ENCODE measurements around the gene DCAF16.
"Not testable (repeated sequence)": the region's sequence is repeated elsewhere in the genome, so short reads cannot be mapped to it uniquely, and the experiment has no call there.

DCAF16 gene

GRCh38 chr4:17810260-17811077 is at the start of gene DCAF16, which contains the start of gene NCAPG:
Gene DCAF16 (minus strand): TSS chr4:17810757. CDS start chr4:17804141, 6,616 bp downstream.
Gene NCAPG (plus strand): TSS chr4:17810979. CDS start chr4:17811078, 99 bp downstream.
- H3K9me3 ChIP-seq (ENCODE audit: low read length) = no peaks in the 10 kb centered on the region
- peaks cover 29% of the 10 kb centered on the region for H3K4me1 ChIP-seq (ENCODE audit: insufficient read depth, low read length)
- peaks cover 40% of the 10 kb centered on the region for H3K36me3 ChIP-seq (ENCODE audit: insufficient read depth, low read length)
- peak within 1 kb of the TSS; percentile 87 for H3K4me3 ChIP-seq (ENCODE audit: low read length)
- no peaks in the 10 kb centered on the region for H3K27me3 ChIP-seq (ENCODE audit: insufficient read depth, low read length)
- peak within 1 kb of the TSS; percentile 96 for H2AFZ ChIP-seq (ENCODE audit: low read depth, low read length)

GRCh38 chr4:17859793-17860406 is 49.3 kb upstream of the DCAF16 start:
- Histone ChIP-seq H3K36me3 (ENCODE audit: insufficient read depth, low read length) (no peaks in the 10 kb centered on the region), H3K27me3 (ENCODE audit: insufficient read depth, low read length) (no peaks in the 10 kb centered on the region), H3K4me1 (ENCODE audit: insufficient read depth, low read length) (no peaks in the 10 kb centered on the region)

GRCh38 chr4:17854036-17854435 is 43.5 kb upstream of the DCAF16 start:
- H3K27me3 ChIP-seq (ENCODE audit: insufficient read depth, low read length) = no peaks in the 10 kb centered on the region
- H2AFZ ChIP-seq (ENCODE audit: low read depth, low read length) = no peak overlapping the region
- no peak overlapping the region for H3K4me3 ChIP-seq (ENCODE audit: low read length)
- no peaks in the 10 kb centered on the region for H3K4me1 ChIP-seq (ENCODE audit: insufficient read depth, low read length)
- H3K9me3 ChIP-seq (ENCODE audit: low read length) = no peaks in the 10 kb centered on the region
- H3K36me3 ChIP-seq (ENCODE audit: insufficient read depth, low read length) = no peaks in the 10 kb centered on the region

More at GRCh38 chr4:17859793-17860406, 49.3 kb upstream of the DCAF16 start:
- H3K4me3 ChIP-seq (ENCODE audit: low read length) = no peak overlapping the region
- H2AFZ ChIP-seq (ENCODE audit: low read depth, low read length) = no peak overlapping the region
- peaks cover 4% of the 10 kb centered on the region for H3K9me3 ChIP-seq (ENCODE audit: low read length)

GRCh38 chr4:17851959-17852358 is 41.4 kb upstream of the DCAF16 start:
- Histone ChIP-seq H3K9me3 (ENCODE audit: low read length) (no peaks in the 10 kb centered on the region), H3K36me3 (ENCODE audit: insufficient read depth, low read length) (peaks cover 3% of the 10 kb centered on the region), H3K4me1 (ENCODE audit: insufficient read depth, low read length) (no peaks in the 10 kb centered on the region), H2AFZ (ENCODE audit: low read depth, low read length) (no peak overlapping the region), H3K27me3 (ENCODE audit: insufficient read depth, low read length) (no peaks in the 10 kb centered on the region), H3K4me3 (ENCODE audit: low read length) (no peak overlapping the region)

GRCh38 chr4:17850295-17850694 is 39.7 kb upstream of the DCAF16 start:
- H3K27me3 ChIP-seq (ENCODE audit: insufficient read depth, low read length); H2AFZ ChIP-seq (ENCODE audit: low read depth, low read length); H3K9me3 ChIP-seq (ENCODE audit: low read length); H3K4me3 ChIP-seq (ENCODE audit: low read length); H3K4me1 ChIP-seq (ENCODE audit: insufficient read depth, low read length): not testable (repeated sequence)
- peaks cover 20% of the 10 kb centered on the region for H3K36me3 ChIP-seq (ENCODE audit: insufficient read depth, low read length)

GRCh38 chr4:17846266-17846665 is 35.7 kb upstream of the DCAF16 start:
- H2AFZ ChIP-seq (ENCODE audit: low read depth, low read length) = no peak overlapping the region
- no peaks in the 10 kb centered on the region for H3K27me3 ChIP-seq (ENCODE audit: insufficient read depth, low read length)
- H3K36me3 ChIP-seq (ENCODE audit: insufficient read depth, low read length) = peaks cover 57% of the 10 kb centered on the region
- no peak overlapping the region for H3K4me3 ChIP-seq (ENCODE audit: low read length)
- no peaks in the 10 kb centered on the region for H3K4me1 ChIP-seq (ENCODE audit: insufficient read depth, low read length)
- H3K9me3 ChIP-seq (ENCODE audit: low read length) = no peaks in the 10 kb centered on the region

- Histone ChIP-seq H2AFZ (ENCODE audit: low read depth, low read length) (no peak overlapping the region), H3K4me3 (ENCODE audit: low read length) (no peak overlapping the region), H3K27me3 (ENCODE audit: insufficient read depth, low read length) (no peaks in the 10 kb centered on the region), H3K9me3 (ENCODE audit: low read length) (no peaks in the 10 kb centered on the region), H3K36me3 (ENCODE audit: insufficient read depth, low read length) (peaks cover 63% of the 10 kb centered on the region), H3K4me1 (ENCODE audit: insufficient read depth, low read length) (no peaks in the 10 kb centered on the region)
These were observed 13.5 kb upstream of the DCAF16 start for GRCh38 chr4:17823871-17824669.

- no peaks in the 10 kb centered on the region for H3K27me3 ChIP-seq (ENCODE audit: insufficient read depth, low read length)
- no peak overlapping the region for H2AFZ ChIP-seq (ENCODE audit: low read depth, low read length)
- H3K36me3 ChIP-seq (ENCODE audit: insufficient read depth, low read length) = peaks cover 52% of the 10 kb centered on the region
- H3K9me3 ChIP-seq (ENCODE audit: low read length) = no peaks in the 10 kb centered on the region
- H3K4me1 ChIP-seq (ENCODE audit: insufficient read depth, low read length) = peaks cover 13% of the 10 kb centered on the region
- H3K4me3 ChIP-seq (ENCODE audit: low read length) = no peak overlapping the region
These were observed 6.5 kb upstream of the DCAF16 start for GRCh38 chr4:17817027-17817426.

GRCh38 chr4:17816142-17816541 is 5.6 kb upstream of the DCAF16 start:
- Histone ChIP-seq H3K27me3 (ENCODE audit: insufficient read depth, low read length) (no peaks in the 10 kb centered on the region), H3K4me1 (ENCODE audit: insufficient read depth, low read length) (peaks cover 13% of the 10 kb centered on the region), H3K36me3 (ENCODE audit: insufficient read depth, low read length) (peaks cover 48% of the 10 kb centered on the region), H3K4me3 (ENCODE audit: low read length) (no peak overlapping the region), H2AFZ (ENCODE audit: low read depth, low read length) (no peak overlapping the region), H3K9me3 (ENCODE audit: low read length) (no peaks in the 10 kb centered on the region)

GRCh38 chr4:17814140-17814539 is 3.6 kb upstream of the DCAF16 start:
- Histone ChIP-seq H2AFZ (ENCODE audit: low read depth, low read length) (no peak overlapping the region), H3K27me3 (ENCODE audit: insufficient read depth, low read length) (no peaks in the 10 kb centered on the region), H3K4me1 (ENCODE audit: insufficient read depth, low read length) (peaks cover 18% of the 10 kb centered on the region), H3K9me3 (ENCODE audit: low read length) (no peaks in the 10 kb centered on the region), H3K36me3 (ENCODE audit: insufficient read depth, low read length) (peaks cover 45% of the 10 kb centered on the region), H3K4me3 (ENCODE audit: low read length) (no peak overlapping the region)

- no peaks in the 10 kb centered on the region for H3K27me3 ChIP-seq (ENCODE audit: insufficient read depth, low read length)
- H3K9me3 ChIP-seq (ENCODE audit: low read length) = no peaks in the 10 kb centered on the region
- H3K36me3 ChIP-seq (ENCODE audit: insufficient read depth, low read length) = peaks cover 44% of the 10 kb centered on the region
- H3K4me3 ChIP-seq (ENCODE audit: low read length) = peak overlapping the region; percentile 87
- peak overlapping the region; percentile 96 for H2AFZ ChIP-seq (ENCODE audit: low read depth, low read length)
- peaks cover 27% of the 10 kb centered on the region for H3K4me1 ChIP-seq (ENCODE audit: insufficient read depth, low read length)
These were observed 2.2 kb upstream of the DCAF16 start for GRCh38 chr4:17812801-17813200.

GRCh38 chr4:17812125-17812524 is 1.6 kb upstream of the DCAF16 start:
- Histone ChIP-seq H3K4me1 (ENCODE audit: insufficient read depth, low read length) (peaks cover 29% of the 10 kb centered on the region), H3K27me3 (ENCODE audit: insufficient read depth, low read length) (no peaks in the 10 kb centered on the region), H3K4me3 (ENCODE audit: low read length) (peak overlapping the region; percentile 87), H3K9me3 (ENCODE audit: low read length) (no peaks in the 10 kb centered on the region), H3K36me3 (ENCODE audit: insufficient read depth, low read length) (peaks cover 44% of the 10 kb centered on the region), H2AFZ (ENCODE audit: low read depth, low read length) (peak overlapping the region; percentile 96)
